GM12878 (cell line): ENCODE data around the gene OSBPL3. TPM values are rescaled to one million over a fixed set of nuclear protein-coding genes. Genes with fewer than 3 reads are reported as not detected.

Experiments used
- BHLHE40 ChIP-seq, 2 experiments: fragments of 450-650 bp in 1 of 2; IDR thresholded peaks; 2 replicates each; pipeline ENCODE4 v1.6.1; 2011 to 2017; ENCODE audit warnings: low read depth in 2 of 2, borderline replicate concordance in 1 of 2, improper control_type of control experiment in 1 of 2, low read length in 1 of 2, mild to moderate bottlenecking in 1 of 2
- CHD2 ChIP-seq: IDR thresholded peaks from 2 replicates; pipeline ENCODE4 v1.6.1; 2011; ENCODE audit warnings: low read depth, low read length, improper control_type of control experiment, borderline replicate concordance
- JUNB ChIP-seq: IDR thresholded peaks from 2 replicates; pipeline ENCODE4 v1.6.1; 2016; ENCODE audit warnings: antibody characterized with exemption, mild to moderate bottlenecking
- MTA2 ChIP-seq: fragments of 450-650 bp; IDR thresholded peaks from 2 replicates; pipeline ENCODE4 v1.6.1; 2016; ENCODE audit warnings: low read depth, mild to moderate bottlenecking, moderate library complexity
- NBN ChIP-seq: fragments of 450-650 bp; IDR thresholded peaks from 2 replicates; pipeline ENCODE4 v1.6.1; 2016
- NFYA ChIP-seq: IDR thresholded peaks from 2 replicates; pipeline ENCODE4 v1.6.1; 2011; ENCODE audit warnings: low read depth, mild to moderate bottlenecking, low read length, improper control_type of control experiment, borderline replicate concordance
- NR2F1 ChIP-seq: fragments of 450-650 bp; conservative IDR thresholded peaks from 2 replicates; pipeline ENCODE4 v1.6.1; 2017; ENCODE audit warnings: mild to moderate bottlenecking
- ZNF274 ChIP-seq: IDR thresholded peaks from one replicate; pipeline ENCODE4 v1.8.0; 2011; ENCODE audit not compliant: insufficient read length, insufficient read depth
- polyA plus RNA-seq, 11 experiments: library from polyadenylated mRNA; depleted of rRNA in 4 of 11; unstranded in 6 of 11; stranded (reverse) in 5 of 11; fragments of >200 nt; fragmentation: Nextera tagmentation in 4 of 11; fragmentation: Illumina TruSeq in 1 of 11; extraction: Ambion mirVana in 4 of 11; extraction: Trizol in 1 of 11; gene quantifications; 1 replicate in 1 of 11; 2 replicates in 10 of 11; pipeline versions ENCODE4 v1.2.1 to v1.2.3, GENCODE V29; 2011 to 2016; ENCODE audit warnings: inconsistent platforms in 2 of 11, missing spikeins in 2 of 11, low read depth in 1 of 11
- total RNA-seq, 4 experiments: library from RNA; depleted of rRNA in 3 of 4; stranded (reverse); fragments of >200 nt in 3 of 4; fragmentation: Illumina TruSeq in 1 of 4; extraction: Trizol in 1 of 4; gene quantifications; 2 replicates each; pipeline versions ENCODE4 v1.2.1 to v1.2.3, GENCODE V29; 2013 to 2021
- TF ChIP-seq, protein P1 (sequence below): fragments of 150-350 bp; IDR thresholded peaks from 2 replicates; pipeline ENCODE4 v1.6.1; 2014; ENCODE audit warnings: mild to moderate bottlenecking, low read depth, low read length
- TF ChIP-seq, protein P2 (sequence below): fragments of 450-650 bp; formaldehyde crosslinking; IDR thresholded peaks from 2 replicates; pipeline ENCODE4 v1.5.0; 2022; ENCODE audit warnings: mild to moderate bottlenecking, missing genetic modification characterization
- TF ChIP-seq, protein P3 (sequence below): IDR thresholded peaks from 2 replicates; pipeline ENCODE4 v1.6.1; 2011; ENCODE audit warnings: borderline replicate concordance, low read depth, mild to moderate bottlenecking, moderate library complexity, low read length; ENCODE audit not compliant: insufficient read depth, poor library complexity, severe bottlenecking
- TF ChIP-seq, protein P4 (sequence below): fragments of 450-650 bp; IDR thresholded peaks from 2 replicates; pipeline ENCODE4 v1.6.1; 2017; ENCODE audit warnings: low read depth, mild to moderate bottlenecking, moderate library complexity

Gene OSBPL3
- total and polyA plus RNA-seq, 10 of the 15 experiments (the other 5 are each of a cell fraction or from before 2014, with no cell fraction given) = 6.1 to 46.6 (median 27.0) TPM

DNA sequence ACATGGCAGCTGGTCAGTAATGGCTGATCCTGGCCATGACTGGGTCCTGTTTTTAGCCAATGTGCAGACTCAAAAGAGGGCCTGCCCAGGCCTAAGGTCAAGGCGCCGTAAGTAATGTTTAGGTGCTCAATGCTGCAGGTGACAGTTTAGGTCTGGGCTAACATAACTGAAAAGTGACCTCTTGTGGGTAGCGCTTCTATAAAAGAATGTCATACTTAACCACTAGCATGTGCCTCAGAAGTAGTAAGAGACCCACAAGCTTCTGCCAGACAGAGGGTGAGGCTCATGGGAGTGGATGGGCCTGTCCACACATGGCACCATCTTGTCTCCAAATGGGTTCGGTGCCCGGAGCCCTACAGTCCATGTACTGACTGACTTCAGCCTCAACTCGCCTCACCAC, 132.2 kb downstream of the OSBPL3 start (continued):
- TF ChIP-seq, protein P1, sequence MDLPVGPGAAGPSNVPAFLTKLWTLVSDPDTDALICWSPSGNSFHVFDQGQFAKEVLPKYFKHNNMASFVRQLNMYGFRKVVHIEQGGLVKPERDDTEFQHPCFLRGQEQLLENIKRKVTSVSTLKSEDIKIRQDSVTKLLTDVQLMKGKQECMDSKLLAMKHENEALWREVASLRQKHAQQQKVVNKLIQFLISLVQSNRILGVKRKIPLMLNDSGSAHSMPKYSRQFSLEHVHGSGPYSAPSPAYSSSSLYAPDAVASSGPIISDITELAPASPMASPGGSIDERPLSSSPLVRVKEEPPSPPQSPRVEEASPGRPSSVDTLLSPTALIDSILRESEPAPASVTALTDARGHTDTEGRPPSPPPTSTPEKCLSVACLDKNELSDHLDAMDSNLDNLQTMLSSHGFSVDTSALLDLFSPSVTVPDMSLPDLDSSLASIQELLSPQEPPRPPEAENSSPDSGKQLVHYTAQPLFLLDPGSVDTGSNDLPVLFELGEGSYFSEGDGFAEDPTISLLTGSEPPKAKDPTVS = no peak
- TF ChIP-seq, protein P2, sequence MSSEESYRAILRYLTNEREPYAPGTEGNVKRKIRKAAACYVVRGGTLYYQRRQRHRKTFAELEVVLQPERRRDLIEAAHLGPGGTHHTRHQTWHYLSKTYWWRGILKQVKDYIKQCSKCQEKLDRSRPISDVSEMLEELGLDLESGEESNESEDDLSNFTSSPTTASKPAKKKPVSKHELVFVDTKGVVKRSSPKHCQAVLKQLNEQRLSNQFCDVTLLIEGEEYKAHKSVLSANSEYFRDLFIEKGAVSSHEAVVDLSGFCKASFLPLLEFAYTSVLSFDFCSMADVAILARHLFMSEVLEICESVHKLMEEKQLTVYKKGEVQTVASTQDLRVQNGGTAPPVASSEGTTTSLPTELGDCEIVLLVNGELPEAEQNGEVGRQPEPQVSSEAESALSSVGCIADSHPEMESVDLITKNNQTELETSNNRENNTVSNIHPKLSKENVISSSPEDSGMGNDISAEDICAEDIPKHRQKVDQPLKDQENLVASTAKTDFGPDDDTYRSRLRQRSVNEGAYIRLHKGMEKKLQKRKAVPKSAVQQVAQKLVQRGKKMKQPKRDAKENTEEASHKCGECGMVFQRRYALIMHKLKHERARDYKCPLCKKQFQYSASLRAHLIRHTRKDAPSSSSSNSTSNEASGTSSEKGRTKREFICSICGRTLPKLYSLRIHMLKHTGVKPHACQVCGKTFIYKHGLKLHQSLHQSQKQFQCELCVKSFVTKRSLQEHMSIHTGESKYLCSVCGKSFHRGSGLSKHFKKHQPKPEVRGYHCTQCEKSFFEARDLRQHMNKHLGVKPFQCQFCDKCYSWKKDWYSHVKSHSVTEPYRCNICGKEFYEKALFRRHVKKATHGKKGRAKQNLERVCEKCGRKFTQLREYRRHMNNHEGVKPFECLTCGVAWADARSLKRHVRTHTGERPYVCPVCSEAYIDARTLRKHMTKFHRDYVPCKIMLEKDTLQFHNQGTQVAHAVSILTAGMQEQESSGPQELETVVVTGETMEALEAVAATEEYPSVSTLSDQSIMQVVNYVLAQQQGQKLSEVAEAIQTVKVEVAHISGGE (CRISPR knock-in tag) = no peak
- no peak for TF ChIP-seq NFYA
- peak; percentile 54; the same call in 1 of the 2 replicates for TF ChIP-seq NR2F1
- TF ChIP-seq, protein P3, sequence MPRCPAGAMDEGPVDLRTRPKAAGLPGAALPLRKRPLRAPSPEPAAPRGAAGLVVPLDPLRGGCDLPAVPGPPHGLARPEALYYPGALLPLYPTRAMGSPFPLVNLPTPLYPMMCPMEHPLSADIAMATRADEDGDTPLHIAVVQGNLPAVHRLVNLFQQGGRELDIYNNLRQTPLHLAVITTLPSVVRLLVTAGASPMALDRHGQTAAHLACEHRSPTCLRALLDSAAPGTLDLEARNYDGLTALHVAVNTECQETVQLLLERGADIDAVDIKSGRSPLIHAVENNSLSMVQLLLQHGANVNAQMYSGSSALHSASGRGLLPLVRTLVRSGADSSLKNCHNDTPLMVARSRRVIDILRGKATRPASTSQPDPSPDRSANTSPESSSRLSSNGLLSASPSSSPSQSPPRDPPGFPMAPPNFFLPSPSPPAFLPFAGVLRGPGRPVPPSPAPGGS = no peak
- no peak for TF ChIP-seq NBN
- peak in 1 of 2 experiments; percentile 52; a peak in 1 of 4 replicates for TF ChIP-seq BHLHE40 (IDR thresholded peaks at IDR 0.05; ENCODE audit: borderline replicate concordance in 1 of 2, low read depth in 2 of 2, low read length in 1 of 2)
- no peak for TF ChIP-seq ZNF274
- no peak for TF ChIP-seq CHD2
- TF ChIP-seq MTA2 = no peak
- TF ChIP-seq JUNB = no peak
- TF ChIP-seq, protein P4, sequence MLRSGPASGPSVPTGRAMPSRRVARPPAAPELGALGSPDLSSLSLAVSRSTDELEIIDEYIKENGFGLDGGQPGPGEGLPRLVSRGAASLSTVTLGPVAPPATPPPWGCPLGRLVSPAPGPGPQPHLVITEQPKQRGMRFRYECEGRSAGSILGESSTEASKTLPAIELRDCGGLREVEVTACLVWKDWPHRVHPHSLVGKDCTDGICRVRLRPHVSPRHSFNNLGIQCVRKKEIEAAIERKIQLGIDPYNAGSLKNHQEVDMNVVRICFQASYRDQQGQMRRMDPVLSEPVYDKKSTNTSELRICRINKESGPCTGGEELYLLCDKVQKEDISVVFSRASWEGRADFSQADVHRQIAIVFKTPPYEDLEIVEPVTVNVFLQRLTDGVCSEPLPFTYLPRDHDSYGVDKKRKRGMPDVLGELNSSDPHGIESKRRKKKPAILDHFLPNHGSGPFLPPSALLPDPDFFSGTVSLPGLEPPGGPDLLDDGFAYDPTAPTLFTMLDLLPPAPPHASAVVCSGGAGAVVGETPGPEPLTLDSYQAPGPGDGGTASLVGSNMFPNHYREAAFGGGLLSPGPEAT = no peak
